ENCODE results near the gene SGSH. TPM values are rescaled to one million over a fixed set of nuclear protein-coding genes. Genes with fewer than 3 reads are reported as not detected.

SGSH gene
- total RNA-seq, 1 donor from 2014 or later, result 25.5 TPM

DNA sequence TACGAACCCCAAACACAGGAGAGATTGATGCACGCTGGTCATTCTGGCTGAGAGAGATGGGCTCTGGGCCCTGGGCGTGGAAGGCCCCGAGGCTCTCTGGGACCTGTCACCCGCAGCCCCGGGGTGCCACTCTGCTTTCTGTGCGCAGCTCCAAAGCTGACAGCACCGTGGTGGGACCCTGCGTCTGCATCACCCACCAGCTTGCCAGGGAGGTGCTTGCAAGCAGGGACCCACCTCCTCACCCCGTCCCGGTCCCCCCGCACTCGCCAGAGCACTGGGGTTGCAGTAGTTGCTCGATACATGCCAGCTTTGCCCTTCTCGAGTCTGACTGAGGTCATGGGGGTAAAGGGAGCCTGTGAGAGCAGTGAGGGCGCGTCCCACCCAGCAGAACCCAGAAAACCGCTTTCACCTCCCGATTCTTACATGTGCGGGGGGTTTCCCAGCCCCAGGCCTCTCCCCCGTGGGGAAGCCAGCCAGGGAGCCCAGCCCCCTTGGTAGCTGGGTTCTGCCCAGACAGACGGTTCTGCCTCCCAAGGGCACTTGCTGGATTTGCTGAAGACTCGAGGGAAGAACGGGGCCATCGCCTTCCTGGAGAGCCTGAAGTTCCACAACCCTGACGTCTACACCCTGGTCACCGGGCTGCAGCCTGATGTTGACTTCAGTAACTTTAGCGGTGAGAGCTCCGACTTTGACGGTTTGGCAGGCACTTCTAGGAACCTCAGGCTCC lies 37.9 kb downstream of the SGSH start:
- Mint-ChIP-seq H3K27me3 (ENCODE audit: low read depth) (peaks cover 5% of the 10 kb centered on the region), H3K4me3 (ENCODE audit: low read depth) (no peak overlapping the region), H3K9me3 (no peaks in the 10 kb centered on the region), H3K36me3 (ENCODE audit: low read depth) (no peaks in the 10 kb centered on the region), H3K27ac (no peak overlapping the region), H3K4me1 (ENCODE audit: low read depth) (no peaks in the 10 kb centered on the region)
- intact Hi-C loops (cut with micrococcal nuclease), result no loop called here
- DNase-seq (ENCODE audit: low spot score), result no peak

DNA sequence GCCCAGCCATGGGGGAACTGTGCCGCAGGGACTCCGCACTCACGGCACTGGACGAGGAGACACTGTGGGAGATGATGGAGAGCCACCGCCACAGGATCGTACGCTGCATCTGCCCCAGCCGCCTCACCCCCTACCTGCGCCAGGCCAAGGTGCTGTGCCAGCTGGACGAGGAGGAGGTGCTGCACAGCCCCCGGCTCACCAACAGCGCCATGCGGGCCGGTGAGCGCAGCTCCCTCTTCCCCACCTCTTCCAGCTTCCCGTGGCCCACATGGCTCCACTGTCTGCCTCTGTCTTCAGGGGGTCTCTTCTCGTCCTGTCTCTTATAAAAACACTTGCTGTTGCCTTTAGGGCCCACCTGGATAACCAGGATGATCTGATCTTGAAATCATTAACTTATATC lies 38.7 kb downstream of the SGSH start:
- Mint-ChIP-seq H3K9me3 (no peaks in the 10 kb centered on the region), H3K4me3 (ENCODE audit: low read depth) (no peak overlapping the region), H3K27ac (no peak overlapping the region), H3K27me3 (ENCODE audit: low read depth) (peaks cover 5% of the 10 kb centered on the region), H3K4me1 (ENCODE audit: low read depth) (no peaks in the 10 kb centered on the region), H3K36me3 (ENCODE audit: low read depth) (no peaks in the 10 kb centered on the region)
- DNase-seq (ENCODE audit: low spot score), result no peak
- intact Hi-C loops (cut with micrococcal nuclease), result no loop called here

DNA sequence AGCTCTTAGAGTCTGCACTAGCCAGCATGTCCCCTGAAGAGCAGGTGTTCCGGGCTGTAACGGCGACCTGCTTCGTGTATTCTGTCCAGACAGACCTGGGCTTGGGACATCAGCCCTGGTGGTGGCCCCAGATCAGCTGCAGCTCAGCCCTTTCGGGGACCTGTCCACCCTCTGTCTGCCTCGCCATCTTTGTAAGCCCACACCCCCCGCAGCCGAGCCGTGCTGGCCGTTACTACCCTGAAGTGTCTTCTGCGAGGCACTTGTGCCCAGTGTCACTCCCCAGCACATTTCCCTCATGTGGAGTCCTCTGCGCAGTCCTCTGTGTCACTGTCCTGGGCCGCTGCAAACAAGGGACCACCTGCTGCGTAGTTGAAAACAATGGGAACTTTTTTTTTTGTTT lies 39.9 kb downstream of the SGSH start:
- no peak for DNase-seq (ENCODE audit: low spot score)
- Mint-ChIP-seq H3K36me3 (ENCODE audit: low read depth) (no peaks in the 10 kb centered on the region), H3K4me1 (ENCODE audit: low read depth) (no peaks in the 10 kb centered on the region), H3K4me3 (ENCODE audit: low read depth) (no peak overlapping the region), H3K27me3 (ENCODE audit: low read depth) (peaks cover 5% of the 10 kb centered on the region), H3K27ac (no peak overlapping the region), H3K9me3 (no peaks in the 10 kb centered on the region)
- intact Hi-C loops (cut with micrococcal nuclease), result no loop called here

DNA sequence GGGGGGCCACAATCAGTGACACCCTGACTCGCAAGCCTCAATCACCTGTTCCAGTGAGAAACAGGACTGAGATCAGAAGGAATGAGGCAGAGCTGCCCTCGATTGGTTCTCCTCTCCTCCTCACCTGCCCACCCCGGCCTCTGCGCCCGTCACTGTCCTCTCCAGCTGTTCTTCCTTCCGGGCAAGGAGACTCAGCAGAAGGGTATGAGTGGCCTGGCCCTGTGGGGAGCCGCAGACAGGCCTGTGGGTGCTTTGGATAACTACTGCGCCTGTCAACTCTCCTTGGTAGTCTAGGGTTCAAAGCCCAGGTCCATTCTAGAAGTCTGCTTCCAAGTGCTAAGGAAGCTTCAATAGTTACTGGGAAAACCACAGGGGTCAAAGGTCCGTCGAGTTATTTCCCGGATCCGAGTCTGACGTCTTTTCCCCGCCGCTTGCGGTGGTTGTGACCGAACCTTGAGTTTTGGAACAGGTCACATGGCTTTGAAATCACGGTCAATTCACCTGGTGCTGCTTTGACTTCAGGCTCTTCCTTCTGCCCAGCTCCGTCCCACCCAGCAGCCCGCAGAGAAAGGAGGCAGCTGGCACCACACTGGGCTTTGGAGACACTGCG lies 42.0 kb downstream of the SGSH start:
- no peak for DNase-seq (ENCODE audit: low spot score)
- no peak overlapping the region for H3K4me3 Mint-ChIP-seq (ENCODE audit: low read depth)
- no peaks in the 10 kb centered on the region for H3K9me3 Mint-ChIP-seq
- no peak overlapping the region for H3K27ac Mint-ChIP-seq
- no peaks in the 10 kb centered on the region for H3K4me1 Mint-ChIP-seq (ENCODE audit: low read depth)
- H3K36me3 Mint-ChIP-seq (ENCODE audit: low read depth), result no peaks in the 10 kb centered on the region
- H3K27me3 Mint-ChIP-seq (ENCODE audit: low read depth), result peaks cover 6% of the 10 kb centered on the region
- intact Hi-C loops (cut with micrococcal nuclease), result no loop called here

DNA sequence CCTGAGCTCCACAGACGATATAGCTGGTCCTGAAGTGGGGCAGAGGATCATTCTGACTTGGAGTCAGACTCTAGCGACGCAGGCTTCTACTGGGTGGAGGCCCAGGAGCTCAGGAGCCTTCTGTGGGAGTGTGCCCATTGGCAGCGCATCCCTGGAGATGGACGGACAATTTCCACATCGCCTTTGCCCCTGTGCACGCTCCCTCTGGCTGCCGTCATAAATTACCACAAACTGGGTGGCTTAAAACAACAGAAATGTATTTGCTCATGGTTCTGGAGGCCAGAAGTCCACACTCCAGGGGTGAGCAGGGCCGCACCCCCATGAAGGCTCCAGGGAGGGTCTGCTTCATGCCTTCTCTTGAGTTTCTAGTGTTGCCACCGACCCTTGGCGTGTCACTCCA lies 43.4 kb downstream of the SGSH start:
- H3K27me3 Mint-ChIP-seq (ENCODE audit: low read depth), result peaks cover 7% of the 10 kb centered on the region
- no peak overlapping the region for H3K4me3 Mint-ChIP-seq (ENCODE audit: low read depth)
- H3K36me3 Mint-ChIP-seq (ENCODE audit: low read depth), result no peaks in the 10 kb centered on the region
- no peaks in the 10 kb centered on the region for H3K4me1 Mint-ChIP-seq (ENCODE audit: low read depth)
- DNase-seq (ENCODE audit: low spot score), result no peak
- no peak overlapping the region for H3K27ac Mint-ChIP-seq
- no peaks in the 10 kb centered on the region for H3K9me3 Mint-ChIP-seq
- intact Hi-C loops (cut with micrococcal nuclease), result no loop called here

DNA sequence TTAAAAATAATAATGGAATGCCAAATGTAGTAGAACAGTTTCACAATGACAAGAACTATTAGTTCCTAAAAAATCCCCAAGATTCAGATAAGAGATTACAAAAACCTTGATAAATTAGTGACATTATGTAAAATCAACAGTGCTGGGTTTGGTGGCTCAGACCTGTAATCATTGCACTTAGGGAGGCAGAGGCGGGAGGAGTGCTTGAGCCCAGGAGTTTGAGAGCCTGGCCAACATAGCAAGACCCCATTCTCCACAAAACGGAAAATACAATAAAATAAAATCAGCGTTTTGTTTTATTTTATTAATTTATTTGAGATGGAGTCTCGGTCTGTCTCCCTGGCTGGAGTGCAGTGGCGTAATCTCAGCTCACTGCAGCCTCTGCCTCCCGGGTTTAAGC lies 46.2 kb downstream of the SGSH start:
- Mint-ChIP-seq H3K4me1 (ENCODE audit: low read depth) (no peaks in the 10 kb centered on the region), H3K36me3 (ENCODE audit: low read depth) (no peaks in the 10 kb centered on the region), H3K27me3 (ENCODE audit: low read depth) (peaks cover 10% of the 10 kb centered on the region)

DNA sequence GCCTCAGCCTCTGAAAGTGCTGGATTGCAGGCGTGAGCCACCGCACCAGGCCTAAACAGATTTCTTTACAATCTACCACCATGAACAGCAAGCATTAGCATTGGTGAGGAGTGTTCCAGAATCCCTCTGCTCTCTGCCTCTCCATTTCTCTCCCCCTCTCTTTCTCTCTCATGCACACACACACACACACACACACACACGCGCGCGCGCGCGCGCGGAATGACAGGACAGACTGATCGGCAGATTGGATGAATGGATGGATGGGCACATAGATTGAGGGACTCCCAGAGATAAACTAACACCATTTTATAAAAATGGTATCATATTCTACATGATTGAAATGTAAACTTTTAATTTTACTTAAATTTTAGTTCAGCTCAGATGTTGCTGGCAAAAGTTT lies 47.0 kb downstream of the SGSH start:
- intact Hi-C loops (cut with micrococcal nuclease), result no loop called here
- Mint-ChIP-seq H3K27me3 (ENCODE audit: low read depth) (peaks cover 7% of the 10 kb centered on the region), H3K27ac (no peak overlapping the region)

More for the DNA sequence above, 46.2 kb downstream of the SGSH start:
- H3K4me3 Mint-ChIP-seq (ENCODE audit: low read depth), result no peak overlapping the region
- no peak overlapping the region for H3K27ac Mint-ChIP-seq
- DNase-seq (ENCODE audit: low spot score), result no peak
- H3K9me3 Mint-ChIP-seq, result no peaks in the 10 kb centered on the region
- intact Hi-C loops (cut with micrococcal nuclease), result no loop called here

DNA sequence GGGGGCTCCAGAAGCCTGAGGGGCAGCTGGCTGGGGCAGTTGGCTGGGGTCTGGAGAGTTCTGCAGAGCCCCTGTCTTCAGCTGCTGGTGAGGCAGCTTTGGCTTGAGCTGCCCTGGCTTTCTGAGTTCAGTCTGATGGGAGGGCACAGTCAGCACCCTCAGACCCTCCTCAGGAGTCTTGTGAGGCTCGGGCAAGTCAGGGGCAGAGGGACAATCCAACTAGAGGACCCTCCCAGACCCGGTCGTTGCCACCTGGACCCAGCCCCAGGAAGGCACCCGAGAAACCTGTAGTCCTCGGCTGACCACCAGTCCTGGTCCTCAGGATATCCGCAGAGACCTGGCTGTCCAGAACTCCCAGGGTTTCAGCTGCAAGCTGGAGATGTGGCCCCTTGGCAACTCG lies 48.5 kb downstream of the SGSH start:
- Mint-ChIP-seq H3K27ac (no peak overlapping the region), H3K4me1 (ENCODE audit: low read depth) (no peaks in the 10 kb centered on the region), H3K36me3 (ENCODE audit: low read depth) (no peaks in the 10 kb centered on the region), H3K4me3 (ENCODE audit: low read depth) (no peak overlapping the region), H3K9me3 (no peaks in the 10 kb centered on the region), H3K27me3 (ENCODE audit: low read depth) (peaks cover 7% of the 10 kb centered on the region)
- DNase-seq (ENCODE audit: low spot score), result no peak
- intact Hi-C loops (cut with micrococcal nuclease), result no loop called here

More for the DNA sequence above, 47.0 kb downstream of the SGSH start:
- Mint-ChIP-seq H3K36me3 (ENCODE audit: low read depth) (no peaks in the 10 kb centered on the region), H3K9me3 (no peaks in the 10 kb centered on the region), H3K4me1 (ENCODE audit: low read depth) (no peaks in the 10 kb centered on the region), H3K4me3 (ENCODE audit: low read depth) (no peak overlapping the region)
- no peak for DNase-seq (ENCODE audit: low spot score)

DNA sequence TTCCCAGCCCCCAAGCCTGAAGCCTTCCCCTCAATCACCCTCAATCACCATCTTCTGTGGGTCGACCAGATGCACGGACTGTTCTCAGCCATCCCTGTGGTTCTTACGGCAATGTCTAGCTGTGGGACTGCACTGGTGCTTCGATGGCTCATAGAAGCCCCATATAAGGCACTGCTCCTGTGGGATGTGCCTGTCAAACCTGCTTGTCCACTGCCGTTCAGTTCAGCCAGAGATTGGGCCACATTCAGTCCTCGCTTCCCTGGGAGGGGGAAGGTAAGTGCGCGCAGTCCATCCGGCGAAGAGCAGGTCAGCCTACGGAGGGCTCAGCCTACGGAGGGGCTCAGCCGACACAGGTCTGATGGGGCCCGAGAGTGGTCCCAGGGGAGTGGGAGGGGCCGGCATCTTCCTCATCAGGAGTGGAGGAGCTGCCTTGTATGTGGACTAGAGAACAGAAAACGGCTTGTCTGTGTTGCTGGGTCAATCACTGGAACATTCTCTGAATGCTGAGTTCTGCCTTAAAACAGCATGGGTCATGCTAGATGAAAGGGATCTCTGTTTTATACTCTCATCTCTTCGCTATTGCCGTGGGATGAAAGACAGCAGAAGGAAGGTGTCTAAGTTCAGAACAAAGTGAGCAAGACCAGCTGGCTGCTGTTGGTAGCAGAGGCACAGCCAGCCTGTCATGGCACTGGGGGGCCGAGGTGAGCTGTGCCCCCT lies 50.2 kb downstream of the SGSH start, which contains the start of gene CARD14:
Gene CARD14 (plus strand): TSS at position 247 of the 717 bp plus-strand sequence. CDS start 11,409 bp downstream, outside the sequence.
- Mint-ChIP-seq H3K27ac (no peak within 1 kb of the TSS), H3K36me3 (ENCODE audit: low read depth) (no peaks in the 10 kb centered on the region), H3K27me3 (ENCODE audit: low read depth) (peaks cover 7% of the 10 kb centered on the region), H3K4me1 (ENCODE audit: low read depth) (no peaks in the 10 kb centered on the region), H3K4me3 (ENCODE audit: low read depth) (no peak within 1 kb of the TSS), H3K9me3 (no peaks in the 10 kb centered on the region)
- DNase-seq (ENCODE audit: low spot score), result no peak
- intact Hi-C loops (cut with micrococcal nuclease), result no loop called here

DNA sequence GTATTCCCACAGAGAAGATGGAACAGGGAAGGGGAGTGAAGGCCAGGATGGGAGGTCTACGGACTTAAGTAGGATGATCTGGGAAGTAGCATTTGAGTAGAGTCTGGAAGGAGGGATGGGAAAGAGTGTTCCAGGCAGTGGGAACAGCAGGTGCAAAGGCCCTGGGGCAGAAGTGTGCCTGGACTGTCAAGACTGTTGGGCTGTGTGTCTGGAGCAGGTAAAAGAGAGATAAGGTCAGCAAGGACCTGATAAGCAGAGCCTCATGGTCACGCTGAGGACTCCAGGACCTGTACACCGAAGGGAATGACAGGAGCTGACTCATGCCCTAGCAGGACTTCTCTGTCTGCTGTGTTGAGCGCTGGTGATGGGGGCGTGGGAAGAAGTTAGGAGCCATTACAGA lies 51.0 kb downstream of the SGSH start:
- intact Hi-C loops (cut with micrococcal nuclease), result no loop called here
- DNase-seq (ENCODE audit: low spot score), result no peak

DNA sequence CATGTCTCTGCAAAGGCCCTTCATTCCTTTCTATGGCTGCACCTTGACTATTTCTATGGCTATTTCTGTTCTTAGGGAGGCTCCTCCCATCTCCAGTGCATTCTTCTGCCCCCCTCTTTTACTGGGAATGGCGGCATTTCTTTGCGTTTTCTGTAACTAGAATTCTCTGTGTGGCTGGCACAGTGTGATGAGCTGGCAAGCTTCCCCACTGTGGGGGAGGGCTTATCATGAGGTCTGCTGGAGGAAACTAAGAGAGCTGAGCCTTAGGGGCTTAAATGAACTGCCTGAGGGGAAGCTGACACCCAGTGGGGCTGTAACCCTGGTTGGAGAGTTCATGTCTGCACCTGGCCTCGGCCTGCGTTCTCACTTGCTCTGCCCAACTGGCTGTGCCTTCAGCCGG lies 51.8 kb downstream of the SGSH start:
- H3K36me3 Mint-ChIP-seq (ENCODE audit: low read depth), result no peaks in the 10 kb centered on the region
- no peak overlapping the region for H3K4me3 Mint-ChIP-seq (ENCODE audit: low read depth)
- peaks cover 7% of the 10 kb centered on the region for H3K27me3 Mint-ChIP-seq (ENCODE audit: low read depth)
- no peak for DNase-seq (ENCODE audit: low spot score)
- no peaks in the 10 kb centered on the region for H3K4me1 Mint-ChIP-seq (ENCODE audit: low read depth)
- intact Hi-C loops (cut with micrococcal nuclease), result no loop called here
- no peaks in the 10 kb centered on the region for H3K9me3 Mint-ChIP-seq
- H3K27ac Mint-ChIP-seq, result no peak overlapping the region

More for the DNA sequence above, 51.0 kb downstream of the SGSH start:
- Mint-ChIP-seq H3K27ac (no peak overlapping the region), H3K4me1 (ENCODE audit: low read depth) (no peaks in the 10 kb centered on the region), H3K27me3 (ENCODE audit: low read depth) (peaks cover 7% of the 10 kb centered on the region), H3K36me3 (ENCODE audit: low read depth) (no peaks in the 10 kb centered on the region), H3K4me3 (ENCODE audit: low read depth) (no peak overlapping the region), H3K9me3 (no peaks in the 10 kb centered on the region)

DNA sequence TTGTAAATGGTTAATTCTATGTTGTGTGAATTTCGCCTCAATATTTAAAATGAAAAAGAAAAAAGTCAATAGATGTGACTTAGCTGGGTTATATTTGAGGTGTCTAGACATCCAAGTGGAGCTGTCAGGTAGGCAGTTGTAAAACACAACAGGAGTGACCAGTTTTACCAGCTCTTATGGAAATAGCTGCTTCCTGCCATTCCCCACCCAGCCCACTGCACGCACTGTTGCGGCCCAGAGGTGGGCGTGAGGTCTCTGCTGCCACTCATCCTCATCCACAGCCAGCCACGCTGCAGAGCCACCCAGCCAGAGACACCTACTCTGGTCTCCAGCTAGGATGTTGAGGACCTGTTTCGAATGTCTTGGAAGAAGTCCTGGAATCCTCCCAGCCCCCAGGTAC lies 53.7 kb downstream of the SGSH start:
- DNase-seq (ENCODE audit: low spot score), result no peak
- Mint-ChIP-seq H3K4me3 (ENCODE audit: low read depth) (no peak overlapping the region), H3K9me3 (no peaks in the 10 kb centered on the region), H3K27ac (no peak overlapping the region), H3K27me3 (ENCODE audit: low read depth) (peaks cover 5% of the 10 kb centered on the region), H3K36me3 (ENCODE audit: low read depth) (no peaks in the 10 kb centered on the region), H3K4me1 (ENCODE audit: low read depth) (no peaks in the 10 kb centered on the region)
- intact Hi-C loops (cut with micrococcal nuclease), result no loop called here

DNA sequence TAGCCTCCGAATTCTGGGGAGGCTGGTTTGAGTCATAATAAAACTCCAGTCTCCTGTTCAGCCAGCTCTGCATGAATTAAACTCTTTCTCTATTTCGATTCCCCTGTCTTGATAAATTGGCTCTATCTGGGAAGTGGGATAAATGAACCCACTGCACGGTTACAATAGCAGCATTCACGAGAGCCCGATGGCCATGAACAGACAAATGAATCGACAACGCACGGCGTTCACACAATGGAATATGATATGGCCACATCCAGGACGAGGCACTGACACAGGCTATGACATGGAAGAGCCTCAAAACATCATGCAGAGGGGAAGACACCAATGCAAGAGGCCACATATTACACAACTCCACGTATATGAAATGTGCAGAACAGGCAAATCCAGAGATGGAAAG lies 55.9 kb downstream of the SGSH start:
- Mint-ChIP-seq H3K27ac (no peak overlapping the region), H3K4me1 (ENCODE audit: low read depth) (no peaks in the 10 kb centered on the region), H3K9me3 (no peaks in the 10 kb centered on the region), H3K36me3 (ENCODE audit: low read depth) (no peaks in the 10 kb centered on the region), H3K27me3 (ENCODE audit: low read depth) (peaks cover 12% of the 10 kb centered on the region), H3K4me3 (ENCODE audit: low read depth) (no peak overlapping the region)
- DNase-seq (ENCODE audit: low spot score), result no peak
- intact Hi-C loops (cut with micrococcal nuclease), result no loop called here
